BE2C (cell line): ENCODE results near the gene NPAS2.

Experiments used
- DNase-seq: peaks from one replicate; pipeline ENCODE4 v3.0.0-alpha.2; 2020
- H3K27me3 ChIP-seq: fragments of 250-450 bp; sonication (Bioruptor Pico); 2 replicates; pipeline ENCODE4 v1.5.1; 2020; ENCODE audit warnings: mild to moderate bottlenecking
- H3K36me3 ChIP-seq: fragments of 250-450 bp; sonication (Bioruptor Pico); 2 replicates; pipeline ENCODE4 v1.5.1; 2020; ENCODE audit warnings: mild to moderate bottlenecking
- H3K4me1 ChIP-seq: fragments of 250-450 bp; sonication (Bioruptor Pico); 2 replicates; pipeline ENCODE4 v1.5.1; 2020
- H3K4me3 ChIP-seq: 2 replicates; pipeline ENCODE4 v1.5.1; 2011; ENCODE audit warnings: low read depth, low read length
- H3K9me3 ChIP-seq: fragments of 250-450 bp; sonication (Bioruptor Pico); 2 replicates; pipeline ENCODE4 v1.5.1; 2020
- TF ChIP-seq, protein P1 (sequence below): IDR thresholded peaks from 2 replicates; pipeline ENCODE4 v1.5.1; 2012; ENCODE audit warnings: mild to moderate bottlenecking, low read depth, low read length

Gene NPAS2

DNA sequence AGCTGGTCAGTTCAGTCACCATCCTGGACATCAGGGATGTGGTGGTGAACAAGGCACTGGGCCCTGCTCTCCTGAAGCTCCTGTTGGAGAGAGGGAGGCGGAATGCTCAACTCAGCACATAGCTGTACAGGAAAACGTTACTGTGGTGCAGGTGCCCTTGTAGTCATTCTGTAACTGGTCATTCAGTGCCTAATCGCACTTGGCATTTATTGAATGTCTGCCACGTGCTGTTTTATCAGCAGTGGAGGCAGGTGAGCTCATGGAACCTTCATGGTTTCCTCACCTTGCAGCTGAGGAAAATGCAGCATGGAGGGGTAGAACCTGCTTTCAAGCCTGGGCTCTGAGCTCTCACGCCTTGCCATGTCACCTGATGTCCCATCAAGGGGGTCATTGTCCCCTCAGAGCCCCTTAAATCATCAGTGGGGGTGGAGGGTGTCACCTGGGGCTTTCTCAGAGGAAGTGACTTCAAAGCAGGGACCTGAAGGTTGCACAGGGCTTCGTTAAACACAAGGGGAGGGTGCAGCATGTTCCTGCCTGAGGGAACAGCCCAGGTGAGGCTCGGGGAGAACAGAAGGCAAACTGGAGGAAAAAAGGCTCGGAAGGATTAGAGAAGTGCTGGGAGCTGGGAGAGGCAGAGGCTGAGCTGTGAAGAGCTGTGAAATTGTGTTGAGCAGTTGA lies 126.1 kb downstream of the NPAS2 start:
- Histone ChIP-seq H3K9me3 (no peaks in the 10 kb centered on the region), H3K4me3 (no peak overlapping the region), H3K27me3 (peaks cover 6% of the 10 kb centered on the region; the same call in 1 of the 2 replicates), H3K36me3 (no peaks in the 10 kb centered on the region), H3K4me1 (no peaks in the 10 kb centered on the region)
- DNase-seq, result no peak
- TF ChIP-seq, protein P1, sequence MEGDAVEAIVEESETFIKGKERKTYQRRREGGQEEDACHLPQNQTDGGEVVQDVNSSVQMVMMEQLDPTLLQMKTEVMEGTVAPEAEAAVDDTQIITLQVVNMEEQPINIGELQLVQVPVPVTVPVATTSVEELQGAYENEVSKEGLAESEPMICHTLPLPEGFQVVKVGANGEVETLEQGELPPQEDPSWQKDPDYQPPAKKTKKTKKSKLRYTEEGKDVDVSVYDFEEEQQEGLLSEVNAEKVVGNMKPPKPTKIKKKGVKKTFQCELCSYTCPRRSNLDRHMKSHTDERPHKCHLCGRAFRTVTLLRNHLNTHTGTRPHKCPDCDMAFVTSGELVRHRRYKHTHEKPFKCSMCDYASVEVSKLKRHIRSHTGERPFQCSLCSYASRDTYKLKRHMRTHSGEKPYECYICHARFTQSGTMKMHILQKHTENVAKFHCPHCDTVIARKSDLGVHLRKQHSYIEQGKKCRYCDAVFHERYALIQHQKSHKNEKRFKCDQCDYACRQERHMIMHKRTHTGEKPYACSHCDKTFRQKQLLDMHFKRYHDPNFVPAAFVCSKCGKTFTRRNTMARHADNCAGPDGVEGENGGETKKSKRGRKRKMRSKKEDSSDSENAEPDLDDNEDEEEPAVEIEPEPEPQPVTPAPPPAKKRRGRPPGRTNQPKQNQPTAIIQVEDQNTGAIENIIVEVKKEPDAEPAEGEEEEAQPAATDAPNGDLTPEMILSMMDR, result no peak

DNA sequence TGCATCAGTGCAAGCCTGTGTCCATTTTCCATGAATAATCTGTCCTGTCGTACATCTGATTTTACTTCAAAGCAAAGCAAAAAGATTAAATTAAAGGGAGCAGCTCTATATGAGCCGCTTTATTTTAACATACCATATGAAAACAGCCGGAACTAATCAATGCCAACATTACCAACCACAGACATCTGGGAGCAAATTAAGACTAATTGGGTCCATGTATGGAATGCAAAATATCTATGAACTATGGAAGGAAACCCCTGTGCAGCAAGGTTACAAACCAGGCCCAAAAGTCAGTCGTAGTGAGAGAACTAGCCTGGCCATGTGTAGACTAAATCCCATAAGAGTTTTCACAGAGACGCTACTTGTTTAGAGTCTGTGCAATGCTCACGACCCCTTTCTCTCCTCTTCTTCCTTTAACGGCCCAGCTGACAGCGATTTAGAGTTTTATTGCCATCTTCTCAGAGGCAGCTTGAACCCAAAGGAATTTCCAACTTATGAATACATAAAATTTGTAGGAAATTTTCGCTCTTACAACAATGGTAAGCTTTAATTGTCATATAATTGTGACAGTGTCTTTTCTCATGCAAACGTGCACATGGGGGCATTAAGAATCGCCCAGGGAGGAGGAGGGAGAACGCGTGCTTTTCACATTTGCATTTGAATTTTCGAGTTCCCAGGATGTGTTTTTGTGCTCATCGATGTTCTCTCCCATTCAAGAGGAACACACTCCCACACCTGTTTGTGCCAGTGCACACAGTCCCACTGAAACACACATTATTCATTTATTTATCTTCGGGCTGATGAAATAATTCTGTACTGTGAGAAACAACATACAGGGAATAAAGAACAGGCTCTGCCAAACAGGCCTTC lies 129.2 kb downstream of the NPAS2 start:
- Histone ChIP-seq H3K9me3 (no peaks in the 10 kb centered on the region), H3K36me3 (no peaks in the 10 kb centered on the region), H3K4me1 (no peaks in the 10 kb centered on the region), H3K4me3 (no peak overlapping the region), H3K27me3 (peaks cover 6% of the 10 kb centered on the region; the same call in 1 of the 2 replicates)
- TF ChIP-seq, protein P1, result no peak
- no peak for DNase-seq

DNA sequence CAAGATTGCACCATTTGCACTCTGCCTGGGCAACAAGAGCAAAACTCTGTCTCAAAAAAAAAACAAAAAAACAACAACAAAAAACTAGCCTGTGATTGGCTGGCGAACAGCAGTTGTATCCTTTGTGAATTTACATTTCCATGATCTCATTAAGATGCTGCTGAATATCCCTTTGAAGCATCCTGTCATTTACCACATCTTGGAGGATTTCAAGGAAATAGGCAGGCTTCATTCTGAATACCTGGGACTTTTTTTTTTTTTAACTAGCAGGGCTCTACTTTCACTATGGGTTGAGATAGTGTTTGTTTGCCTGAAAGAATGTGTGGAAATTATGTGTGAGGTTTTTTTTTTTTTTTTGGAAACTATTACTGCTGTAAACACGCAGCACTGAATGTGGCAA lies 132.6 kb downstream of the NPAS2 start:
- no peaks in the 10 kb centered on the region for H3K36me3 ChIP-seq
- peaks cover 6% of the 10 kb centered on the region; the same call in 1 of the 2 replicates for H3K27me3 ChIP-seq
- TF ChIP-seq, protein P1, result no peak
- no peaks in the 10 kb centered on the region for H3K4me1 ChIP-seq
- no peak overlapping the region for H3K4me3 ChIP-seq
- DNase-seq, result no peak
- no peaks in the 10 kb centered on the region for H3K9me3 ChIP-seq

DNA sequence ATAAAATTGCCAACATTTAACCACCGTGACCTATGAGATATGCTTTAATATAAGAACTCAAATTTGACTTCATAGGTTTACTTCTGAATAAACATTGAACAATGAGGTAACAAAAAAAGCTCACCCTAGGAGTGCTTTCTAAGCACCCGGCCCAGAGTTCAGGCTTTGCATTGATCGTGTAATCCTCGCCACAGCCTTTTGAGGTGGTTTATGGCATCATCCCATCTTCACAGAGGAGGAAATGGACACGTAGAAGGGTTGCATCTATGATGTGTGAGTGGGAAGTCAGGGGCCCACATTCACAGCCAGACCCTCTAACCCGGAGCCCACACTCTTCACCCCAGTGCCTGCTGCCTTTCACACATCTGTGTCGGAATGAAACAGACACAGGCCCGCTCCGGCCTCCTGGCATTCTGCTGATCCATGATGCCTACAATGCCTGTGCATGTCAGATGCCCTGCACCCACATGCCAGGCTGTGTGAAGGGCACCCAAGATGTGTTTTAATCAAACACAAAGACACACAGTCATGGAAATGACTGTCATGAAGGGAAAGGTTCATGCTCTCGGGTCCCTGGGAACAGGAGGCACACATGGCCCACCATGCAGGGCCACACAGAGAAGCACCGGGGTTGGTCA lies 133.6 kb downstream of the NPAS2 start:
- DNase-seq, result no peak
- peaks cover 6% of the 10 kb centered on the region; the same call in 1 of the 2 replicates for H3K27me3 ChIP-seq
- no peak overlapping the region for H3K4me3 ChIP-seq

DNA sequence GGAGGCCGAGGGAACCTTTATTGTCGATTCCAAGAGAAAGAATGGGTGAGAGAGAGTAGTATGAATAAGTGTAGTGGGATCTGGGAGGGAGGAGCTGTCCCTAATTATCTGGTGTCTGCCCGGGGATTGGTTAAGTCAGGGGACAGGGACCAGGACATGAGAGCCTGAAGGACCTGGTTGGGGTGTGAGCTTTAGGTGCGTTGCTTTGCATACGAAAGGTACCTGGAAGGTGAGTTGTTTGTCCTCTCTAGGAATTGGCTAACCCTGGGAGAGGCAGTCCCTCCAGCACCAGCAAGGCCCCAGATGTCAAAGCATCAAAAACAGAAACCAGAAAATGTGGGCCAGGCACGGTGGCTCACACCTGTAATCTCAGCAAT lies 134.1 kb downstream of the NPAS2 start:
- DNase-seq, result no peak
- no peaks in the 10 kb centered on the region for H3K36me3 ChIP-seq
- TF ChIP-seq, protein P1, result no peak
- H3K27me3 ChIP-seq, result peaks cover under 1% of the 10 kb centered on the region; the same call in 1 of the 2 replicates
- H3K4me1 ChIP-seq, result no peaks in the 10 kb centered on the region
- H3K4me3 ChIP-seq, result no peak overlapping the region
- H3K9me3 ChIP-seq, result no peaks in the 10 kb centered on the region

More for the DNA sequence above, 133.6 kb downstream of the NPAS2 start:
- Histone ChIP-seq H3K4me1 (no peaks in the 10 kb centered on the region), H3K36me3 (no peaks in the 10 kb centered on the region), H3K9me3 (no peaks in the 10 kb centered on the region)
- TF ChIP-seq, protein P1, result no peak
